MCF 10A (cell line): ENCODE results near the gene GCNT4. TPM values are rescaled to one million over a fixed set of nuclear protein-coding genes. Genes with fewer than 3 reads are reported as not detected.
A peak's percentile ranks its signal among the peaks of the same experiment; 100 is the strongest.

Experiments used
- BruUV-seq: library from RNA; stranded (reverse); fragments of 400-500 nt; replicated peaks from 2 replicates; lab custom pipeline; 2021; lab: Mats Ljungman, UMichigan
- CTCF ChIA-PET: fragments of 300-600 bp; sonication (Branson Sonifier 250); formaldehyde crosslinking; extraction: SDS; loops from one replicate; lab custom pipeline; 2021; ENCODE audit warnings: antibody characterized with exemption, inconsistent platforms; lab: Yijun Ruan, JAX
- POLR2A ChIA-PET: fragments of 300-600, 350-650 bp; sonication (Branson Sonifier 250); formaldehyde crosslinking; extraction: SDS; loops from one replicate; lab custom pipeline; 2020; ENCODE audit warnings: antibody characterized with exemption, inconsistent platforms; lab: Yijun Ruan, JAX
- DNase-seq: peaks from one replicate; pipeline ENCODE4 v3.0.0-alpha.2; 2018; ENCODE audit not compliant: unreplicated experiment
- H3K27ac Mint-ChIP-seq: one replicate; pipeline ENCODE4 v1.8.0; 2022; ENCODE audit warnings: mild to moderate bottlenecking, low read depth, mixed read lengths; ENCODE audit not compliant: unreplicated experiment
- H3K27me3 Mint-ChIP-seq: one replicate; pipeline ENCODE4 v1.8.0; 2022; ENCODE audit warnings: mixed read lengths; ENCODE audit not compliant: insufficient read depth, unreplicated experiment
- H3K36me3 Mint-ChIP-seq: one replicate; pipeline ENCODE4 v1.8.0; 2022; ENCODE audit warnings: mild to moderate bottlenecking, moderate library complexity, mixed read lengths; ENCODE audit not compliant: insufficient read depth, unreplicated experiment
- H3K4me1 Mint-ChIP-seq: one replicate; pipeline ENCODE4 v1.8.0; 2022; ENCODE audit warnings: mixed read lengths; ENCODE audit not compliant: insufficient read depth, unreplicated experiment
- H3K4me3 Mint-ChIP-seq: one replicate; pipeline ENCODE4 v1.8.0; 2022; ENCODE audit warnings: mild to moderate bottlenecking, moderate library complexity, mixed read lengths; ENCODE audit not compliant: unreplicated experiment
- H3K9me3 Mint-ChIP-seq: one replicate; pipeline ENCODE4 v1.8.0; 2022; ENCODE audit warnings: mixed read lengths; ENCODE audit not compliant: unreplicated experiment
- intact Hi-C: fragments of 100-400 bp; cut with micrococcal nuclease; formaldehyde crosslinking; loops from 2 replicates; pipeline ENCODE4 v1.14.1; 2022
- total RNA-seq: library from RNA; stranded (reverse); gene quantifications from 2 replicates; pipeline ENCODE4 v1.2.3, GENCODE V29; 2022
- TF ChIP-seq, protein P1 (sequence below): fragments of 200-600 bp; IDR thresholded peaks from one replicate; pipeline ENCODE4 v1.8.0; 2022; ENCODE audit warnings: antibody characterized with exemption, mild to moderate bottlenecking; ENCODE audit not compliant: unreplicated experiment

Gene GCNT4
- total RNA-seq, 1 experiment from 2014 or later: 1.4 TPM

DNA sequence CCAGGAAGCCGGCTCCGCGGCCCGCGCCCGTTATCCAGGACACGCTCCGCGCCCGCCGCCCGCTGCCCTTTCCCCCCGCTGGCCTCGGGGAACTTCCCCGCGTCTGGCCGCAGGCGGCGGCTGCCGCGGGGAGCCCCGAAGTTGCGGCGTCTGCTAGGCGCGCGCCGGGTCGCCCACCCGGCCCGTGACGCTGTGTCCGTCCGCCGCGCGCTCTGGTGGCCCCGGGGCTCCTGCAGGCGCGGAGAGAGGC is 621 bp upstream of the GCNT4 start:
- CTCF ChIA-PET: interaction anchor here (1.3 to 2.5 kb wide), 5 partner anchors 11 to 215 kb away, joined by 4 to 12 read pairs (median 6); no protein-coding TSS in a partner anchor
- TF ChIP-seq, protein P1, sequence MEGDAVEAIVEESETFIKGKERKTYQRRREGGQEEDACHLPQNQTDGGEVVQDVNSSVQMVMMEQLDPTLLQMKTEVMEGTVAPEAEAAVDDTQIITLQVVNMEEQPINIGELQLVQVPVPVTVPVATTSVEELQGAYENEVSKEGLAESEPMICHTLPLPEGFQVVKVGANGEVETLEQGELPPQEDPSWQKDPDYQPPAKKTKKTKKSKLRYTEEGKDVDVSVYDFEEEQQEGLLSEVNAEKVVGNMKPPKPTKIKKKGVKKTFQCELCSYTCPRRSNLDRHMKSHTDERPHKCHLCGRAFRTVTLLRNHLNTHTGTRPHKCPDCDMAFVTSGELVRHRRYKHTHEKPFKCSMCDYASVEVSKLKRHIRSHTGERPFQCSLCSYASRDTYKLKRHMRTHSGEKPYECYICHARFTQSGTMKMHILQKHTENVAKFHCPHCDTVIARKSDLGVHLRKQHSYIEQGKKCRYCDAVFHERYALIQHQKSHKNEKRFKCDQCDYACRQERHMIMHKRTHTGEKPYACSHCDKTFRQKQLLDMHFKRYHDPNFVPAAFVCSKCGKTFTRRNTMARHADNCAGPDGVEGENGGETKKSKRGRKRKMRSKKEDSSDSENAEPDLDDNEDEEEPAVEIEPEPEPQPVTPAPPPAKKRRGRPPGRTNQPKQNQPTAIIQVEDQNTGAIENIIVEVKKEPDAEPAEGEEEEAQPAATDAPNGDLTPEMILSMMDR: no peak
- no peak for DNase-seq
- POLR2A ChIA-PET: interaction anchor here (0.6 to 2.7 kb wide), 13 partner anchors 11 to 289 kb away, joined by 3 to 20 read pairs (median 5); partner anchors contain the start of genes ANKRD31 and HMGCR
- Mint-ChIP-seq H3K9me3 (no peaks in the 10 kb centered on the region), H3K27ac (peak overlapping the region; percentile 79), H3K4me1 (peaks cover 25% of the 10 kb centered on the region), H3K4me3 (peak overlapping the region; percentile 87), H3K36me3 (peaks cover 6% of the 10 kb centered on the region), H3K27me3 (no peaks in the 10 kb centered on the region)
- no TSS peak for BruUV-seq
- intact Hi-C loops: loop anchor here (1.0 to 10.0 kb wide), 5 partner anchors 59 to 284 kb away; partner anchors contain the start of genes ANKRD31 and HMGCR

DNA sequence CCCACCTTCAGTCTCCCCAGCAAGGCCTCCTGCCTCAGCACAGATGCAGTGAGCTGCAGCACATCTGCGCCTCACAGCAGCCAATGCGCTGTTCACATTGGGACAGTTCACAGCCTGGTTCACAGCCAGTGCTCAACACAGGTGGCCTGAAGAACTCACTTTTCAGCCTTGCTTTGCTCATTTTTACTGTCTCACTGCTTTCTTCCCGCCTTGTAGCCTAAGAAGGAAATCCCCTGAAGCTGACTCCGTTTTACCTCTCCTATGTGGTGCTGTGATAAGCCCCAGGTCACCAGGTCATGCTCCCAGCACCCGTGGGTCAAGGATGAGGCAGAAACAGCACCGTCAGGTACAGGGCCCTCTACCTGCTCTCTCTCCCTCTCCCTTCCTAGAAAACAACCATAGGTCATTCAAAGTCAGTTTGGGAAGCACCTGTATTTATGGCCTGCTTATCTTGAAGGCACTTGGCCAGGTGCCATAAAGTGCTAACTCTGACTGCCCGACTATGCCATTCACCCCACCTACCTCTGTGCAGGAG is 1.1 kb downstream of the GCNT4 start:
- ChIA-PET CTCF (interaction anchor here (0.6 to 3.6 kb wide), 4 partner anchors 101 to 215 kb away, joined by 3 to 21 read pairs (median 13); no protein-coding TSS in a partner anchor), POLR2A (interaction anchor here (1.4 to 1.6 kb wide), 2 partner anchors 41 to 185 kb away, joined by 5 to 10 read pairs; partner anchors contain the start of gene ANKRD31)
- no peak overlapping the region for H3K27ac Mint-ChIP-seq
- no TSS peak for BruUV-seq
- no peak for DNase-seq
- intact Hi-C loops: loop anchor here (2.0 to 10.0 kb wide), 5 partner anchors 61 to 630 kb away; partner anchors contain the start of gene ANKRD31
- peaks cover 37% of the 10 kb centered on the region for H3K4me1 Mint-ChIP-seq
- TF ChIP-seq, protein P1: no peak
- peaks cover 7% of the 10 kb centered on the region for H3K36me3 Mint-ChIP-seq
- peak overlapping the region; percentile 87 for H3K4me3 Mint-ChIP-seq
- no peaks in the 10 kb centered on the region for H3K27me3 Mint-ChIP-seq
- H3K9me3 Mint-ChIP-seq: no peaks in the 10 kb centered on the region

DNA sequence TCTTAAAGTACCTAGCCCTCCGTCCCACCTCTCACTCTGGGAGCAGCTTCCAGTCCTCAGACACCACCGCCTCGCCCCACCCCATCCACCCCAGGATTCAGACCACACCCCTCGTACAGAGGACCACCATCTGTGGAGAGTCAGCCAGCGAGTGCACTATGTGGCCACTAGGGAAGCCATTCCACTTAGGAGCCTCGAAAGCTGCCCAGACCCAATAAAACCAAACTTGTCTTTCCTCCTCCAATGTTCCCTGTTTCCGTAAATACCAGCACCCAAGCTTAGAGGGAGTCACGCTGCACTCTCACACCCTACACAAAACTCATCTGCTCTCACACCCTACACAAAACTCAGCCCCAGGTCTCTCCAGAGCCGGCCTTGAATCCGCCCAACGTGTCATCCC is 1.9 kb downstream of the GCNT4 start:
- H3K27ac Mint-ChIP-seq: no peak overlapping the region
- CTCF ChIA-PET: interaction anchor here (0.6 to 3.6 kb wide), 33 partner anchors 8 to 1433 kb away, joined by 3 to 21 read pairs (median 4); partner anchors contain the start of gene ANKRD31
- peak overlapping the region; percentile 5 for H3K4me3 Mint-ChIP-seq
- peaks cover 13% of the 10 kb centered on the region for H3K36me3 Mint-ChIP-seq
- BruUV-seq: no TSS peak
- POLR2A ChIA-PET: interaction anchor here (0.7 to 0.9 kb wide), 2 partner anchors 9 to 103 kb away, joined by 3 read pairs; no protein-coding TSS in a partner anchor
- intact Hi-C loops: loop anchor here (2.0 to 10.0 kb wide), 5 partner anchors 62 to 630 kb away; partner anchors contain the start of gene ANKRD31
- peaks cover 43% of the 10 kb centered on the region for H3K4me1 Mint-ChIP-seq
- H3K9me3 Mint-ChIP-seq: no peaks in the 10 kb centered on the region
- TF ChIP-seq, protein P1: no peak
- no peaks in the 10 kb centered on the region for H3K27me3 Mint-ChIP-seq
- DNase-seq: peak; percentile 30
